SKM-1 treated with dmso at 0.1 percent for 144 hours (cell line): Measurements from ENCODE around the gene BUB1.
"Not testable (repeated sequence)": the region's sequence is repeated elsewhere in the genome, so short reads cannot be mapped to it uniquely, and the experiment has no call there.

Experiments
- DNase-seq: peaks from one replicate; lab custom pipeline; 2025; ENCODE audit not compliant: unreplicated experiment; lab: John Stamatoyannopoulos, UW

Gene BUB1

GRCh38 chr2:110605057-110605456, 72.8 kb downstream of the BUB1 start:
- DNase-seq = not testable (repeated sequence)

DNA sequence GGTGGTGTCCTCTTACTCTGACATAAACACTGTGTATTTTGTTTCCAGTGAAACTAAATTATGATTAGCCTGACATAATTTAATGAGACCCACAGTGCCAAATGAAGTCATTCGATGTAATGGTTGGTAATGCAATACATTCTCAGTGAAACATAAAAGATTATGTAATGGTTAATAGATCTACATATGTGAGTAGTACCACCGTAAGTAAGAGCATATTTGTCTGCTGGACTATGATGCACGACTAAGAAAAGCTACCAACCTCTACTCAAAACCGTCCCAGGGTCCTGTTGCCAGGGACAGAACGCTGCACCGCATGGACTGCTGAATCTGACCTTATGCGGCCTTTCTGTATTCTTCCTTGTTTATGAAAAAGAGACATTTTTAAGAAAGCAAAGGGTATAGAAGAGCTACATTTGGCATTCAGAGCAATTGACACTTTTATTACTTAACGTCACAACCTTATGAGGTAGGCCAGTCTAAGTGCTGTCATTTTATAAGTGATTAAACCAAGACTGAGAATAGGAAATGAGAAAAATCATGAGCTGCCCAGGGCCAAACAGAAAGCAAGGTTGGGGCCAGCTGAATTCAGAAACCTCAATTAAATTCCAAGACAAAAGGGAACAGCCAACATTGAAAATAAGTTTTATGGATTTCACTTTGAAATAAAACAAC, 73.8 kb downstream of the BUB1 start:
- DNase-seq = not testable (repeated sequence)

- not testable (repeated sequence) for DNase-seq
Measured at GRCh38 chr2:110602139-110602538, 75.7 kb downstream of the BUB1 start.

DNA sequence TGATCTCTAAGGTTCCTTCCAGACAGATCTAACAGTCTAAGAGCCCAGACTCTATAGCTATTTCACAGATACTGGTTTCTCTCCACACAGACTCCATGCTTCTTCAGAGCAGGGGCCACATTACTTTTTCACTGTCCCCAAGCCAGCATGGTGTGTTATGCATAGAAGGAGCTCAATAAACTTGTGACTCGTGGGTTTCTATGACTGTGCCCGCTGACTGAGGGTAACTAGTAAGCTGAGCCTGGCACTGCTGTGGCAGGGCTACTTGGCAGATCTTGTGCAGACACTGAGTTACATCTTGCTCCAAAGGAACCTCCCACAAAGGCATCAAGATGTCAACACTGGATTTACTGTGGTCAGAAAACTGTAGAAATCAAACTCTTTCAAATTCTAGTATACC, 85.9 kb downstream of the BUB1 start:
- DNase-seq = not testable (repeated sequence)

GRCh38 chr2:110589677-110590330, 88.1 kb downstream of the BUB1 start:
- DNase-seq = not testable (repeated sequence)

- not testable (repeated sequence) for DNase-seq
Measured at GRCh38 chr2:110588520-110588919, 89.3 kb downstream of the BUB1 start.
